Measurements from ENCODE around the gene MNT.
A peak's percentile ranks its signal among the peaks of the same experiment; 100 is the strongest.

The MNT gene

DNA sequence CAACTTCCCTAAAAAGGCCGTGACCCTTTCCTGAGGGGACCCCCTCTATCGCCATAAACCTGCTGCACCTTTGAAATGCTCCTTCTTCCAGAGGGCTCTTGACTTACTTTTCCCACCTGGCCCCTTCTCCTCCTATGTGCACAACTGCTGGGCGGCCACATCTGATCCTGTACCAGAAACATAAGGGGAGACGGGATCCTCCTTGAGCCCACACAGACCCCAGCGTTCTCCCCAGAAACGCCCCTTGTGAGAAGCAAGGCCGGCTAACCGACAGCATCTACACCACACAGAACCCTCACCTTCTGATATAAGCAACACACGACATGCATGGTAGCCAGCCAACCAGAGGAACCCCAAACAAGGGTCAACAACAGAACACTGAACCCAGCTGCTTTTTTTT, 14.2 kb upstream of the MNT start:
- no peak for DNase-seq

DNA sequence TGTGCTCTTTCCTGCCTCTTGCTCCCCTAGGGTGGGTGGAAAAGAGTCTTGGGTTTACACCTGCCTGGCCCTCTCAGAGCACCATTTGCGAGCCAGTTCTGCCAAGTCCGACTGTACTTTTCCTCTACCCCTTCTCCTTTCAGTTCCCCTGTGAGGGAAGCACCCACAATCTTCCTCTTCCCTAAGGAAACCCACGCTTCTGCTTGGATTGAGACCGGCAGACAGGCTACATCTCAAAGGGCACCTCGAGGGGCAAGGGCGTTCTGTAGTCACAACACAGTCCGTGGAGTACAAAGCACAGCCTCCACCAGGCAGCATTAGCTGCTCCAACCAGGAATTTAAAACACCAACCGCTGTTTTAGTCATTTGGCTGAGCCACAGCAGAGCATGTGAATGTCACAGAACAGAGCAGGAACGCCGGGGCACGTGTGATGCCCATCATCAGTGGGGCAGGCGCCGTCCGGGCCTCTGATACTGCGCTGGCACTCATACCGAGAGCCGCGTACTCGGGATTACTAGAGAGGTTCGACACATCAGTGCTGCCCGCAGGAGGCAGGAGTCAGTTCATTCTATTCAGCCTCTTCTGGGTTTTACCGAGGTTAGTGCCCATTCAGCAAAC, 13.7 kb upstream of the MNT start:
- DNase-seq = no peak

DNA sequence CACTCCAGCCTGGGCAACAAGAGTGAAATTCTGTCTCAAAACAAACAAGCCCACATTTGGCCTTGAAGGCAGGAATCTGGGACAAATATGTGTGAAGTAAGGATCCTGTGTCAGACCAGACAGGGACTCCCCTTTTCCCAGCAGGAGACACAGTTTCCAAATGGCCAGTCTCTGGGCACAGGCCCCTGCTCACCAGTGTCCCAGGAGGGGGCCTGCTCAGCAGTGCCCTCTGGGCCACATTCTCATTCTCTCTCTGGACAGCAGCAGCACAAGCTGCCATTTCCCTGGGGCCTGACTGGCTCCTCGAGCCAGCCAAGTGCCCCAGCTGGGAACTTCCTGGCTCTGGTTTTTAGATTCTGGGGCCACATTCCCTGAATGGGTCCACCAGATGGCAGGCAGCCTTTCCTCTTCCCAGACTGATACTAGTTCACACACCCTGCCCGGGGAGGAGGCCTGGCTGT, 11.7 kb upstream of the MNT start:
- no peak for DNase-seq

DNA sequence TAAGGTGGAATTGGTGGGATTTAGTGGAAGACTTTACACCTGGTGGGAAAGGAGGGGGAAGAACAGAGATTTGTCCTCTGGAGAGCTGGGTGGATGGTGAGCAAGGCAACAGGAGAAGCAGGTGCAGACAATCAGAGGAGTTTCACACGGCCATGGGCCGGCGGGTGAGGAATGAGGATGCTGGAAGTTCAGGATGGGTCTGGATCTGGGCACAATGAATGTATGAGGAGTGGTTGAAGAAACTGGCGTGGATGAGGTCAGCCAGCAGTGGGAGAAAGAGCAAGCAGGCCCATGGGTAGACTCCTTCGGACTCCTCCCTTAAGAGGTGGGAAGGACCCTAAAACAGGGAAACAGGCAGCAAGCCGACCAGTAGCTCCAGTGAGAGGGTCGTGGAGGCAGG, 10.1 kb upstream of the MNT start:
- DNase-seq = no peak

DNA sequence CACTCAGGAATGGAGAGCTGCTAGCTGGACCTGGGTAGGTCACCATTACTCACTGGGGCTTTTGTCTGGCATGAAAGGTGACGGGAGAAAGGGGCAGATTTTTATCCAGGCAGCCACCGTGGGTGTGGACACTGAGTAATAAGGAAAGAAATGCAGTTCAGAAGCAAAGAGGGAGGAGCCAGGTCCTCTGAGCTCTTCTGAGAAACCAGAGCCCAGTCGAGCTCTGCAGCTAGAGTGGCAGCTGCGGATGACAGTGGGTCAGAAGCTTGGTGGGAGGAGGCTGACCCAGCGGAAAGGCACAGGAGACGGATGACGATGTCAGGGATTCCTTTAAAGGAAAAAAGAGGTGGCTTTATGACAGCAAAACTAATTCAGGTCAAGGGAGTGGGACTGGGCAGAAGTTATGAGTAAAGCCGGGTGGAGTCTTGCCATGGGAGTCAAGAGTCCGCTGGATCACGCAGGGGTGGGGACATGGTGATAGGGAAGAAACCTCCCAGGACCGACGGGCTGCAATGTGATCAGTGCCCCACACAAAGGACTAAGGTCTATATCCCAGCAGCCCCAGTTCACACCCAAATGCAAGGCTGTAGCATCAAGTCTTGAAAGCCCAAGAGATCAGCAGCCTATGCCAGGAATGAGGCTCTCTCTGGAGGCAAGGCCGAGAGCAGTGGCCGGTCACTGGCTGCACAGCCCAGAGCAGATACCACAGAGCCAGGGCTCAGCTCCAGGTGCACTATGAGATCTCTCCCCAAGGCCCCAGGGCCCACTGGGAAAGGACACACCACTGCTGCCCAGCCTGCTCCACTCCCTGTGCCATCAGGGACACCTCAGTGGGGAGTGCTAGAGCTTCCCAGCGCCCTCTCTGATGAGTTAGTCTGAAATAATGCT, 6.3 kb upstream of the MNT start:
- no peak for DNase-seq

DNA sequence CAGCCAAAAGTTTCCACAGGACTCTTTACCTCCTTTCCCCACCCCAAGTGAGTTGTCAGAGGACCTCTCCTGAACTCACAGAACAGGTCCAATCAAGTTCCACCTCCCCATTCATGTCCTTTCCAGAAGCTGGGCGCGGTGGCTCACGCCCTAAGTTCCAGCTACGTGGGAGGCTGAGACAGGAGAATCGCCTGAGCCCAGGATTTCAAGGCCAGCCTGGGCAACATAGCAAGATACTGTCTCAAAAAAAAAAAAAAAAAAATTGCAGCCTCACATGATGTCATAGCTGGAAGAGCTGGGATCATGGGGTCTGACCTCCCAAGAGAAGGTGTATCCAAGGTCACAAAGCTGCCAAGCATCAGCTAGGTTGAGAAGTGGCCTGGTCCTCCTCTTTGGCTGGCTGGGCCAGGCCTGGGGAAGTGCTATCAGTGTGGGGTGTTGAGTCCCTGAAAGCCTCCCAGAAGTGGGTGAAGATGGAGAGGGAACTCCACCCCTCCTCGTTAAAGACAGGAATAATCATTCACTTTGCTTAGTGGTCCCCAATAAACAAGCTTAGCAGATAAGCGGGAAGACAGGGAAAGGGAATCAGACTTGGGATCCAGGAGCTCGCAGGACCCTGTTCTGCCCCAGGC, 5.5 kb upstream of the MNT start:
- no peak for DNase-seq

DNA sequence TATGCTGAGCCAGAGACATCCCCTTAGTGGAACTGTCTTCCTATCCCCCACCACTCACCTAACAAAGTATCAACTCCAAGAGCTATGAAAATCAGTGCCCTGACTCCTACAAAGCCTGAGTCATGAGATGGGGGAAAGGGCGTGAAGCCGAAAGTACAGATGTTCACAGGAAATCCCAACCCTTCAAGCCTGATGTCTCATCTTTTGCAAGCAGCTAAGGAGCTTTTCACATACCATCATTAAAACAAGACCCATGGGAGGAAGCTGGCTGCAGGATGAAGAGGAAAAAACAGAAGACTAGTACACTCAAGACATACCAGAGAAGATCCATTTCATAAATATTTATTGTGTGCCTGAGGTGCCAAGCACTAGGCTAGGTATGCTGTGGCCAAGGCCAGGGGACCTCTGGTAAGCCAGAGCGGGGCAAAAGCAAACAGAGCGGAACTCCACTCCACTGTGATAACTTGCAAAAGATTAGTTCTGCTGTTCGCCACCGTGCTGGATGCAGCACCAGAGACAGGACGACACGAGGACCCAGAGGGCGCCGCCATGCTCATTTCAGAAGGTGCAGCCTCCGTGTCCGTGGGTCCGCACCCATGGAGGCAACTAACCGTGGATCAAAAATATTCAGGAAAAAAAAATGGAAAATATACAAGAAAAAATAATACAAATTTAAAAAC, 4.5 kb upstream of the MNT start:
- no peak for DNase-seq

DNA sequence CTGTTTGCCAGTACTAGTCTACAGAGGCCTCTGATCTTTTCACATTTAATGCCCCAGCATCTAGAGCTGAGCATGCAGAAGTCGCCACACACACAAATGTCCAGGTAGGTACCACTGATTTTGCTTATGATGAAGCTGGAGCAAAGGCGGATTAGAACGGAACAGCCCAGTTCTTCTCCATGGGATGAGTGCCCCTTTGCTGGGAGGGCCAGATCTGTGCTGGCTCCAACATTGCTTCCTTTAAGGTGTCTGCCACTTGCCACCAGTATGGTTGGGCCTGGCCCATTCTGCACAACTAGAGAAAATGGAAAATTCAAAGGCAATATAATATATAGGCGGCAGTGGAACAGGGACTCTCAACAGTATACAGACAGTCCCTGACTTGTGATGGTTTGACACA, 2.2 kb upstream of the MNT start:
- DNase-seq = no peak

DNA sequence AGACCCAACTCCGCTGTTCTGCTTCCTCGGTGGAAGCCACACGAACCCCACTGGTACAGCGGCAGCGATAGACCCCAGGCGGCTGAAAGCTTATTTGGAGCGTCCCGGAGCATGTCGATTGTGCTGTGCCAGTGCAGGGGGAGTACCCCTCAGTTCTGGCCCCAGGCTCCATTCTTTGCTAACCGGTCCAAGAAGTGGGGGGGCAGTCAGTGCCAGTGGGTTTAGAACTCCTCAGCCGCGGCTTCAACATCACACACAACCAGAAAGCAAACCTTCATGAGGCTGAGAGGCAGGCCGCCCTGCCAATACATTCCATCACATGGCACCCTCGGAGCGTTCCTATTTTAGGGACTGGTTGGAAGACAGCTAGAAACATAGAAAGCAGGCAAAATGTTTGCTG, 1.7 kb upstream of the MNT start:
- no peak for DNase-seq

DNA sequence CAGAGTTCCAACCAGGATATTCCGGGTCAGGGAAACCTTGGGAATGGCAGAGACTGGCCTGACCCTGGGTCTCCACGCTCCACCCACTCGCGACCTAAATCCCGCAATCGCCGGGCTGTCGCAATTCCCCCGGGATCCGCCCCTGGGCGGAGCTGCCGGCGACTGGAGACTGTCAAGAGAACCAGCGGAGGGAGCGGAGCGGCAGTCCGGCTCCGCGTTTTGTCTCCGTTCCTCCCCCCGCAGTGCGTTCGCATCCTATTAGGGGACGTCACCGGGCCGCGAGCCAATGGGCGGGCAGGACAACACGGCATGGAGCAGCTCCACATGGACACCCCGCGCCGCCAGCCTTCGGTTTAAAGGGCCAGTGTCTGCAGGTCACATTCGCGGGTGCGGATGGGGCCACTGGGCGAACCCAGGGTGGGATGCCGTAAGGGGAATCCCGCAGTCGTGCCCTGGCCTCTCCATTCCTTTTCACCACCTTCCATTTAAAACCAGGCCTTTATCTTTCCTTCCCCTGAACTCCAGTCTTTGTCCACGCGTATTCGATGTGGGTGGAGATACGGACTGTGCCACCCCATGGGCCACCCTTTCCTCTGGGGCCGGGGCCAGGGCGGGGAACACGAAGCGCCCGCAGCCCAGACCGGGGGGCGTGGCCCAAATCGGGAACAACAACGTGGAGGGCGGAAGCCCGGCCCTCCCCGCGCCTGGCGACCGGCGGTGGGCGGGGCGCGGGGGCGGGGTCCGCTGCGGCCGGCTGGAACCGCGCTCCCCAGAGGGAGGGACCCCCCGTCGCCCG, 764 bp upstream of the MNT start:
- peak; percentile 95 to 98 for DNase-seq

DNA sequence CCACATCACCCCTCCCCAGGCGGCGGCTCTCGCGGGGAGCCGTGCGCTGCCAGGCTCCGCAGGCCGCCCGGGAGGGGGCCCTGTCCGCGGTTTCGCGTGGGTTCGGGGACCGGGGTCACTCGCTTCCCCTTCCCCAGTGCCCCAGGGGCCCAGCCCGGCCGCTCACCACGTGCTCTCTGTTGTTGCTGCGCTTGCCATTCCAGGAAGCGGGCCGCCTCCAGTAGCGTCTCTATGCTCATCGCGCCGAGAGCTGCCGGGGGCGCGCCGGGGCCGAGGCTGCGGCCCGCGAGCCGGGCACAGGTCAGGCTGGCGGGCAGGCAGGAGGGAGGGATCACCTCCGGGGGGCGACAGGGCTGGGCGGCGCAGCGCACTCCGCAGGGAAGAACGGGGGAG, 390 bp downstream of the MNT start:
- peak; percentile 18 to 43 for DNase-seq

DNA sequence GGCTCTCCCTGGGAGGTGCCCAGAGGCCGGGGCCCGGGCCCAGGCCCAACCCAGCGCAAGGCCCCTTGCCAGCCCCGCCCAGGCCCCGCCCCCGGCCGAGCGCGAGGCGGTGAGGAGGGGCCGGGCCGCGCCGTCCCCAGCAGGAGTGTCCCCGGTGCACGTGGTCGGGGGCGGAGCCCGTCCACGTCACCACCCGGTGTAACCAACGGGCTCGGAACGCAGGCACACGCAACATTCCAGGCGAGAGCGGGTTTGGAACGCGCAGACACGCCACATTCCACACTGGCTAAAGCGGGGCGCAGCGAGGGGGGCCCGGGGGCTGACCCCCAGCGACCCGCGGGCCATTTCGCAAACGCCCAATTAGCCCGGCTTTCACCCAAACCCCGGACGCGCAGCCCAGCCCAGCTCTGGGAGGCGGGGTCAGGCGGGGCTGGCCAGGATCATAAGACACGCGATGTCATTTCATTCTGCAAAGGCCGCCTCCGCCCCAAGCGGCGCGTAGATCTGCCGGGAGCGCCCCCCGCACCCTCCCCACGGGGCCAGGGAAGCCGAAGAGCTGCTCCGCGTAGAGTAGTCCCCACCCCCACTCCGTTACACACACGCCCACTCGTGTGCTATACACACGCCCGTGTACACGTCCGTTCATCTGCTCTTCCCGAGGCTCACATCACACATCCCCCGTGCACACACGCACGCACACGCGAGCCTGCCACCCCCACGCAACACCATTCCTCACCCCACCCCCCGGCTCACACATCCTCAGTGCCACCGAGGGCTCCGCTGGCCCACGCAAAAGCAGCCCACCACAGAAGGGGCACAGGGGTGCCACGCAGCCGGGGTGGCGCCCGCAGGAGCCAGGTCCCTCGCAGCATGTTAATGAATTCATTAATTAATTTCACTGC, 1.0 kb downstream of the MNT start:
- DNase-seq = peak; percentile 78 to 94

DNA sequence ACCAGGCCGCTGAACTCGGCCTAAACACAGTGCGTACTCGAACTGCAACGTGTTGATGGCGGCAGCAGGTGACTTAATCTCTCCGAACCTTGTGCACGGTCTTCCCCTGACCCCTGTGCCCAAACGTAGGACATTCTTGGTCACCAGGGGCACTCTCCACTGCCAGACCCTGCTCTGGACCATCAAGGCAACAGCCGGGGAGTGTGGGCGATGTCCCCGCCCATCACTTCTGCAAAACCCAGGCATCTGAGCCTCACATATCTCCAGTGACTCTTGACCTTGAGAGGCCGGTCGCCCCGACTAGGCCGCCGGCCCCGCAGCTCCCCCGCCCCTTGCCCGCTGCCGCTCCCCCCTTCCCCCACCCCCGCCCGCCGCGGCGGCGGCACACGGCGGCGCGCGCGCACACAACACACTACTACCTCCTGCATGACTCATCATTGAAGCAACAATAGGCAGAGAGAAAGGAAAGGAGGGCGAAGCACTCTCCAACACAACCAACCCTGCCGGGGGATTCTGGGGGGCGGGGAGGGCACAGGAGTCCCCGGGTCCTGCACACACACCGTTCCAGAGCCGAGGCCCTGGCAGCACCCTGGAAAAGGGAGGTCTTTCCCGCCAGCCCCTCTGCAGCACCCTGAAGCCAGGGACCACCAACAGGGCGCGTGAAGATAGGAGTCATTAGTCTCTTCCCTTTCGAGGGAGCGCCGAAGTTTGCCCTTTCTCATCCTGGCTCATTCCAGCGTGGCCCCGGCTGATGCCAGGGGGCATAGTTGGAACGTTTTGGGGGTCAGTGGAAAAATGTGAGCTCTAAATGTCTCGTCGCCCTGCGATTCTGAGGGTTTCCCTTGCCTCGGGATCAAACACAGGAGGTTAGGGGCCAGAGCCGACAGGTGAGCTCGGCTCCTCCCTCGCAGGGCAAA, 1.9 kb downstream of the MNT start:
- DNase-seq = peak in 1 of 2 experiments; percentile 45

DNA sequence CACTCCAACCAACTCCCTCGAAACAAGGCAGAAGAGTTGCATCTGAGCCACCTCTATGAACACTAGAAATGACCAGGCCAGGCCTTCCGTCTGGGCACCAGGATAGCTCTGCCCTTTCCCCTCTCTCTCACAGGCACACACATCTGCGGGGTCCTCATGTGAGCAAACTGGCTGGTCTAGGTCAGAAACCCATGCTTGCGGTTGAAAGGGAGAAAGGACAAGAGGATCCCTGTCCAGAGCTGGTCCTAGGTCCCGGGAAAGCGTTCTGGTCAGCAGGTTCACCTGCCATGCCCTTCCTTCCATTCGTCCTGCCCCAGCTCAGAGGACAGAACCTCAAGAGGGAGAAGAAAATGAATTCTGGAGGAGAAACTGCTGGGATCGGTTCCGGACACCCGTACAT, 2.7 kb downstream of the MNT start:
- no peak for DNase-seq

DNA sequence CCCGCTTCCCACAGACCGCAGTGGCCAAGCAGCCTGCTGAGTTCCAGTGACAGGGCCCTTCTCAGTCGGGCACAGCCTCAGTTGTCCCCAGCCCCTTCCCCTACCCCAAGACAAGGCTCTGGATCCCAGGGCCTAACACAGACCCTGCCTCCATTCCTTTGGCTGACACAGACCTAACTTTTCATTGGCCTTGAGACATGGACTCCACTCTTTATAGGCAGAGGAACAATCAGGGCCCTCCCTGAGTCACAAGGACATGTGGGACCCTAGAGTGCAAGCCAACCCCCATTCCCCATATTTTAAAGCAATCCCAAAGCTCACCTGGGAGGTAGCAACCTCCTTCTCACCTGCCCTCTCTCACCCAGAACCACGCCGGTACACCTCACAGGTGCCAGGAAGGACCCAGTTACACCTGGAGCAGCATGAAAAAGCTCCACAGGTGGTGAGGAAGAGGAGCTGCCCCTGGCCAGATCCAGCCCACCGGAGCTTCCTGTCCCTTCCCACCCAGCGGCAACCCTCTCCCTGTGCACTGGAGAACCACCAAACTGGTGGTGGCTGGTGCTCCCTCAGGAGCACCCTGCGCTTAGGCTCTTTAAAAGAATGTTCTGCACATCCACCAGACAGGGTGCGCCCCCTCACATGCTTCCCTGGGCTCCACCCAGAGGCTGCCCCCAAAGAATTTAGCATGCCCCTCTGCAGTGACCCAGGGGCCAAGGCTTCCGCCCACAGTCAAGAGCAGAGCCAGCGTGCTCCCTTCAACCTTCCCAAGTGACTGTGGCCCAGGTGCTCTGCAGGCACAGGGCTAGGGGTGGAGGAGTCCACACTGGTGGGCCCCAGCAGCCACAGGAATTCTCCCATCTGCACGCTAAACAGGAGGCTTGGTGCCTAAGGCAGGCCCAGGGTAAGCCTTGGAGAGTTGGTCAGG, 3.4 kb downstream of the MNT start:
- no peak for DNase-seq

DNA sequence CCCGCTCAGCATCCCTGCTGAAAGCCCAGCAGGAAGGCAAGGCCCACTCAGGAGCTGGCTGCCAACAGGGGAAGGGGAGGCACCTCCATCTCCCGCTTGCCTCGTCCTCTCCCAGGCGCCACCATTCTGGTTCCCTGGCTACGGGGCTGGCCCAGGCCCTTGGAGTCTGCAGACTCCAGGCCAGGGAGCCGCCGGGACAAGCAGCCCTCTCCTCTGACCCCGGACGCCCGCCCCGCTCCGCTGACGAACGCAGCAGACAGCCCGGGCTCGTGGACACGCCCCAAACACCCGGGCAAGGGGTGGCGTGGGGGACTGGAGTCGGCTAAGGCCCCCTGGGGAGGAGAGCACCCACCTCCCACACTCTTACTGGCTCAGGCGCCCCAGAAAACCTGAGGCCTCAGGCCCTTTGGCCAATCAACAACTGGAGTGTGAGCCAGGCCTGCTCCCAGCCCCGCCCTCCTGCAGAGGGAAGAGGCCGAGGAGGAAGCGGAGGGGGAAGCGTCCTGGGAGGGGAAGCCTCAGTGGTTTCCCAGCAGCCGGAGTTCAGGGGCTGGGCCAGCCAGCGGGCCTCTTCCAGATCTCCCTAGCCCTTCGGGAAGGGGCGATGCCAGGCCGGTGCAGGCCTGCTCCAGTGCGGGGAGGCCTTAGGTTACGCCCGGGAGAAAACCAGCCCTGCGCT, 4.2 kb downstream of the MNT start:
- peak; percentile 58 to 85 for DNase-seq

DNA sequence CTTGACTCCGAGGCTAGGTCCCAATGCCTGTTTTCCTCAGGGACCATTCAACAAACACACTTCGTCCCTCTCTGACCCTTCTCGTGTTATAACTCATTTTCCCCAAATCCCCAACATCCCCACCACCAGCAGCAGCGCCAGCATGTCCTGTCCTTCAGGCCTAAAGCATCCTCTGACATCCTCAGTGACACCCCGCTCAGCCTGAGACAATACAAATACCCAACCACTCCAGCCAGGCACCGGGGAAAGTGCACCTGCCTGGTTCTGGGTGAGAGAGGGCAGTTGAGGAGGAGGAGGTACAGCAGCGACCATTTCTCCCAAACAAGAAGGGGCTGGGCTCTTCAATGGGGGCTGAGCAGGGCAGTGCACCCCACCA, 4.7 kb downstream of the MNT start:
- no peak for DNase-seq
